ENCODE measurements around the gene ZNF827. TPM values are rescaled to one million over a fixed set of nuclear protein-coding genes. Genes with fewer than 3 reads are reported as not detected.

Gene ZNF827
- total and polyA plus RNA-seq, 5 donors: 4.8 to 18.4 (median 15.5) TPM

DNA sequence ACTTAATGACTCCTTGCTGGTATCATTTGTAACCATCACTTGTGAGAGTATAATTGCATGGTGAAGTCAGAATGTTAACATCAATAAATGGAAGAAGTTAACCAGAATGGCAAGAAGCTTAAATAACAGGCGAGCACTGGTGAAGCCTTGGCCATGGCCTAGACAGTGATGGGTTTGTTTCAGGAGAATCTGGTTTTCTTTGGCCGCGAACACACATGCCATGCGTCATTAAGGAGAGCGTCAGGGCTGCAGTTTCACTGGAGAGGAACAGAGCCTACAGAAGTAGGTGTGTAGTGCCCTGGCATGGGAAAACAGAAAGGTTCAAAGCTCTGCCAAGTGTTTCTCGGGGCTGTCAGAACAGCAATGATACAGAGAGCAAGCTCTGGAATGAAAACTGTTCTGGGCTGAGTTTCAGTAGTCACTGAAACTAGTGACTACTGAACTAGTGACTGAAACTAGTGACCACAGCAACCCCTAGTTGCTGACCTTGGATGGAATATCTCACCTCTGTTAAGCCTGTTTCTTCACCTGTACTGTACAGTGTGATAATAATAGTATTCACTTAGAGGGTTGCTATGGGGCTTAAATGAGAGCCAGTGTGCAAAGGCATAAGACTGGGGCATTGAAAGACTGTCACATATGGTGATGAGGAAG lies 164.9 kb downstream of the ZNF827 start:
- H3K4me3 ChIP-seq (ENCODE audit: low read length): no peak overlapping the region
- peak; percentile 83 to 88 for ATAC-seq
- no peaks in the 10 kb centered on the region for H3K9me3 ChIP-seq (ENCODE audit: control insufficient read depth, low read length)
- H3K27ac ChIP-seq (ENCODE audit: low read length): no peak overlapping the region
- no peaks in the 10 kb centered on the region for H3K27me3 ChIP-seq (ENCODE audit: control insufficient read depth, insufficient read depth)
- 81% methylated on average over 6 of the region's 6 CpGs for WGBS
- intact Hi-C loops (cut with DNase I): no loop called here
- DNase-seq: no peak
- peaks cover 2% of the 10 kb centered on the region for H3K4me1 ChIP-seq (ENCODE audit: control insufficient read depth, insufficient read depth, low read length)

DNA sequence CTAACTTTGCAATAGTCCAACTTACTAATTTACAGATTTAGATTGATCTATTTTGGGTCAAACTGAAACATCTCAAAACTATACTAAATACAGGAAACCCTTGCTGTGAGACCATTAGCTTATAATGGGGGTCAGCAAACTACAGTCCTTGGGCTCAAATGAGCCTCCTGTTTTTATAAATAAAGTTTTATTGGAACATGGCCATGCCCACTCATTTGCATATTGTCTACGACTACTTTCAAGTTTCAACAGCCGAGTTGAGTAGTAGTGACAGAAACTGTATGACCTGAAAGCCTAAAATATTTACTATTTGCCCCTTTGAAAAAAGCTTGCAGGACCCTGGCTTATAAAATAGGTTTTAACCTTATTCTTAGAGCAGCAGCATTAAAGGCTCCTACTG lies 166.3 kb downstream of the ZNF827 start:
- H3K4me1 ChIP-seq (ENCODE audit: control insufficient read depth, insufficient read depth, low read length): peaks cover 2% of the 10 kb centered on the region
- H3K4me3 ChIP-seq (ENCODE audit: low read length): no peak overlapping the region
- 94% methylated on average over 2 of the region's 2 CpGs for WGBS
- DNase-seq: no peak
- no peak overlapping the region for H3K27ac ChIP-seq (ENCODE audit: low read length)
- H3K9me3 ChIP-seq (ENCODE audit: control insufficient read depth, low read length): no peaks in the 10 kb centered on the region
- H3K27me3 ChIP-seq (ENCODE audit: control insufficient read depth, insufficient read depth): no peaks in the 10 kb centered on the region
- ATAC-seq: no peak
- intact Hi-C loops (cut with DNase I): no loop called here

DNA sequence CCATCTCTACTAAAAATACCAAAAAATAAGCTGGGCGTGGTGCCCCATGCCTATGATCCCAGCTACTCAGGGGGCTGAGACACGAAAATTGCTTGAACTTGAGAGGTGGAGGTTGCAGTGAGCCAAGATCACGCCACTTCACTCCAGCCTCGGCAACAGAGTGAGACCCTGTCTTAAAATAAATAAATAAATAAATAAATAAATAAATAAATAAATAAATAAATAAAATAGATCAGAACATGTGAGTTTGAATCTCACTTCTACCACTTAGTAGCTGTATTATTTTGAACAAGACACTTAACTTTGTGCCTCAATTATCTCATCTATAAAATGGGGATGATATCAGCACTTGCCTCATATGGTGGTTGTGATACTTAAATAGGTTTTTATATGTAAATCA lies 168.5 kb downstream of the ZNF827 start:
- Histone ChIP-seq H3K4me3 (ENCODE audit: low read length) (no peak overlapping the region), H3K27me3 (ENCODE audit: control insufficient read depth, insufficient read depth) (no peaks in the 10 kb centered on the region), H3K9me3 (ENCODE audit: control insufficient read depth, low read length) (no peaks in the 10 kb centered on the region), H3K27ac (ENCODE audit: low read length) (no peak overlapping the region), H3K4me1 (ENCODE audit: control insufficient read depth, insufficient read depth, low read length) (peaks cover 2% of the 10 kb centered on the region)
- WGBS: 87% methylated on average over 4 of the region's 4 CpGs
- no peak for ATAC-seq
- intact Hi-C loops (cut with DNase I): no loop called here
- DNase-seq: no peak

DNA sequence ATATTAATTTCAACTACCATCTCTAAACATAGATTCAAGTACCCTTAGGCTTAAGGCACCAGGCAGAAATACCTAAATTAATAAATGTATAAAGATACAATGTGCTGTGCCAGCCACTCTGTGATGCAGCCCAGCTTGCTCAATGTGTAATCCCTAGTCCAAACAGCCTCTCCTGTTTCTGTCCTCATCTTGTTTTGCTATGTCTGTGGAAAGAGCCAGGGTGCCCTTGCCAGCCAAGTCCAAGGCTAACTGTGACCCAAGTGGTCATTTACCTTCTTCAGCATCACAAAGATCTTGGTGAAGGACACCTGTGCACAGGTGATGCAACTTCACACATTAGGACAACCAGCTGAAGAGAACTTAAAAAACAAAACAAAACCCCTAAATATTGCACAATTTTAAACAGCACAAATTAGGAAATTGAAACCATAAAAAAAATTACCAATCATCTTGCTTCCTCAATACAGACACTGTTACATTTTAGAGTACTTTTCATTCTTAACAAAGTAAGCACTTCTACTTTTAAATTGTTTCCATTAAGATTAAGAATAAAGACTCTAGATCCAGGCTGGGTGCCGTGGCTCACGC lies 169.1 kb downstream of the ZNF827 start:
- H3K9me3 ChIP-seq (ENCODE audit: control insufficient read depth, low read length): no peaks in the 10 kb centered on the region
- H3K4me3 ChIP-seq (ENCODE audit: low read length): no peak overlapping the region
- WGBS: 89% methylated on average over 2 of the region's 2 CpGs
- DNase-seq (no peak), ATAC-seq (no peak)
- H3K4me1 ChIP-seq (ENCODE audit: control insufficient read depth, insufficient read depth, low read length): peaks cover 2% of the 10 kb centered on the region
- intact Hi-C loops (cut with DNase I): no loop called here
- no peak overlapping the region for H3K27ac ChIP-seq (ENCODE audit: low read length)
- no peaks in the 10 kb centered on the region for H3K27me3 ChIP-seq (ENCODE audit: control insufficient read depth, insufficient read depth)

DNA sequence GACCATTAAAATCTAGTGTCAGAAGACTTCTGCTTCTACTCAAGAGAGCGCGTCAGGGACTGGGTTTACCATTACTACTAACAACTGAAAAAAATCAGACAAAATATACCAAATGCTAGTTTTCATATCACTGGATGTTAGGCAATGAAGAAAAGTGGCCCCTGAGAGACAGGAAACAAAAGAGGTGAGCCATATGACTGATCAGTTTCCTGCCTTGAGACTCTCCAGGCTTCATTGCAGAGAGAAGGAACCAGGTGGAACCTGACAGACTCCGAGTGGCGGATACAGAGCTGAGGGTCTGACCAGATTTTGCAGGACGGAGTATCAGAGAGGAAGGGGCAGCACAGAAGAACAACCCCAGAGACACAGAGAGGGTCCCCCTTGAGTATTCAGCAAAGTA lies 172.3 kb downstream of the ZNF827 start:
- H3K4me1 ChIP-seq (ENCODE audit: control insufficient read depth, insufficient read depth, low read length): no peaks in the 10 kb centered on the region
- DNase-seq (no peak), ATAC-seq (no peak)
- H3K9me3 ChIP-seq (ENCODE audit: control insufficient read depth, low read length): no peaks in the 10 kb centered on the region
- intact Hi-C loops (cut with DNase I): no loop called here
- 98% methylated on average over 5 of the region's 5 CpGs for WGBS
- H3K4me3 ChIP-seq (ENCODE audit: low read length): no peak overlapping the region
- no peaks in the 10 kb centered on the region for H3K27me3 ChIP-seq (ENCODE audit: control insufficient read depth, insufficient read depth)
- H3K27ac ChIP-seq (ENCODE audit: low read length): no peak overlapping the region

DNA sequence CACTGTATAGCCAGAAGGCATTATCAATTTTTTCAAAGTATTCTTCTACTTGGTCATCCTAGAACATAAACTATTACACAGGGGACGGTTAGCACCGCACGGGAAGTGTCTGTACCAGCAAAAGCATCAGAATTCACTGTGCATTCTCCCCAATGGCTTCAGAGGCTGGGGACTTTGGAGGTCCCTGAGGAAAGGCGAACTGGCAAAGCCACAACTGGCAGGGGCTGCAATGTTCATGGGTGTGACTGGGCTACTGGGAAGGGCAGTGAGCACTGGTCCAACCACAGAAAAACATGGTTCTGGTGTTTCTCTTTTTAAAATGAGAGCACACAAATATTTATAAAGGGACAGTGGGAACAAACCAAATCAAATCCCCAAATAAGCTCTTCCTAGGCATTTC lies 175.2 kb downstream of the ZNF827 start:
- ATAC-seq: peak in 1 of 2 donors; percentile 44
- 74% methylated on average over 4 of the region's 4 CpGs for WGBS
- no peaks in the 10 kb centered on the region for H3K27me3 ChIP-seq (ENCODE audit: control insufficient read depth, insufficient read depth)
- H3K9me3 ChIP-seq (ENCODE audit: control insufficient read depth, low read length): no peaks in the 10 kb centered on the region
- no peak overlapping the region for H3K27ac ChIP-seq (ENCODE audit: low read length)
- intact Hi-C loops (cut with DNase I): no loop called here
- peak in 2 of 3 donors; percentile 53 to 66 for DNase-seq
- no peaks in the 10 kb centered on the region for H3K4me1 ChIP-seq (ENCODE audit: control insufficient read depth, insufficient read depth, low read length)
- no peak overlapping the region for H3K4me3 ChIP-seq (ENCODE audit: low read length)

DNA sequence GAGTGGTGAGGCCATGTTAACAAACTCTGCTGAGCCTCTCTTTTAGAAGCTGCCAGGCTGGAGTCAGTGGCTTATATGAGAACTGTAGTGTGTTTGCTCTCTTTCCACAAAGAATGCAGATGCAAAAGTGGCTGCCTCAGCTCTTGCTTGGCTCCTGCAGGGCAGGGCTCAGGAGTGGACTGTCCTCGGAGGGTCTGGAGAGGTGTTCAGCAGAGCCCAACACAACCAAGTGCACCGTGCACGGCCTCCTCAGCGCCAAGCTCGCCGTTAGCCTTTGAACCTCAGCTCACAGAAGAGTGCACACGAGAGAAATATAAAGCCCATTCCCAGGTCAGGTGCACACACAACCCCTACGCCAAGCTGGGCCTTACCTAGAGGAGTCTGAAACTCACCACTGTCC lies 175.9 kb downstream of the ZNF827 start:
- Histone ChIP-seq H3K27ac (ENCODE audit: low read length) (no peak overlapping the region), H3K27me3 (ENCODE audit: control insufficient read depth, insufficient read depth) (no peaks in the 10 kb centered on the region), H3K4me3 (ENCODE audit: low read length) (no peak overlapping the region), H3K4me1 (ENCODE audit: control insufficient read depth, insufficient read depth, low read length) (no peaks in the 10 kb centered on the region), H3K9me3 (ENCODE audit: control insufficient read depth, low read length) (no peaks in the 10 kb centered on the region)
- intact Hi-C loops (cut with DNase I): no loop called here
- ATAC-seq (no peak), DNase-seq (no peak)
- 92% methylated on average over 8 of the region's 8 CpGs for WGBS

DNA sequence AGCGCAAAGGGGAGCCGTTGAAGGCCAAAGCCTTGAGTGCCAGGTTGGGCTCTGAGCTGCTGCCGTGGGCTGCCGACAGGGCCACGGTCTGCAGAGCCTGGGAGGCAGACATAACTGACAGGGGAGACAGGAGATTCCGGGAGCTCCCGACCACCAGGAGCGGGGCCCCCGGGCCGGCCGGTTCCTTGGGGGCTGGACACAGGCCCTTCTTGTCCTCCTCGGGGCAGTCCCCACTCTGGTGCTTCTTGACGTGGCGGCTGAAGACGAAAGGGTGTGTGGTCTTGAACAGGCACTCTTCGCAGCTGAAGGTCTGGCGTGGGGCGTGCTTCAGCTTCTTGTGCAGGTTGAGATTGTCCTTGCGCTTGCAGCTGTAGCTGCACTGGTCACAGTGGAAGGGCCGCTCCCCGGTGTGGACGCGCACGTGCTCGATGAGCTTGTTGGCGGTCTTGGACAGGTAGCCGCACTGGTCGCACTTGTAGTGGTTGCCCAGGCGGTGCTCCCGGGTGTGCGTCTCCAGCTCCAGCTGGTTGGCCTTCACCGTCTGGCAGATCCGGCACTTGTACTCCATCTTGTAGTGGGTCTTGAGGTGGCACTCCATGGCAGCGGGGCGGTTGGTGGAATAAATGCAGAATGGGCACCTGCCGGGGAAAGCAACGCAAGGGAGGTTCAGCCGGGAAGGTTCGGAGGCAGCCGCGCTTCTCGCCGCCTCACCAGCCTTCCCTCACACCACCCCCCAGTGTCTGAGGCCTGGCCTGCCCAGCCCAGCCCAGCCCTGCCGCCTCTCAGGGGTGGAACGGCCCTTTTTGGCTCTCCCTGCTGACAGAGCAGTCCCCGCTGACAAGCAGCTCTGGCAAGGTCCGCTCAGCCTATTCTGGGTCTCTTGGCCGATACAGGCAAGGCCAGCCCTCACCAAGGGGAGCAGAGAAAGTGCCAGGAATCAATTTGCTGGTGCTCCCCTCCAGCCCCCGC lies 177.4 kb downstream of the ZNF827 start:
- no peaks in the 10 kb centered on the region for H3K9me3 ChIP-seq (ENCODE audit: control insufficient read depth, low read length)
- no peak overlapping the region for H3K27ac ChIP-seq (ENCODE audit: low read length)
- intact Hi-C loops (cut with DNase I): no loop called here
- no peaks in the 10 kb centered on the region for H3K4me1 ChIP-seq (ENCODE audit: control insufficient read depth, insufficient read depth, low read length)
- no peaks in the 10 kb centered on the region for H3K27me3 ChIP-seq (ENCODE audit: control insufficient read depth, insufficient read depth)
- ATAC-seq: peak; percentile 78 to 87
- no peak overlapping the region for H3K4me3 ChIP-seq (ENCODE audit: low read length)
- 95% methylated on average over 49 of the region's 49 CpGs for WGBS
- peak; percentile 30 to 64 (median 58) for DNase-seq

DNA sequence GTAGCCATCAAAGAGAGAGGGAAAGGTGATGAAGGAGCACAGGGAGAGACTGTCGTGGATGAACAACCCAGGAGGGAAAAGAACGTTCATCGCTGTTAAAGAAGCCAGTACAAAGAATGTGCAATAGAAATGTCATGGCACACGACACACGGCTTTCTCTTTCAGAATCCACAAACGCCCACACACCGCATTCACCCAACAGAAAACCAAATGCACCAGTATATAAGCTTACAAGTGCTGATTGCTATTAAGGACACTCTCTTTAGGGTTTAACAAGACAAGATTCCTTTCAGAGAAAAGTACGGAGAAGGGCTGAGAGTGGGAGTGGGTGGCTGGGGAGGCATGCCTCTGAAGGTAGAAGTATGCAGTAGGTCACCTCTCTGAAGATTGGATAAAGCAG lies 178.4 kb downstream of the ZNF827 start:
- no peak overlapping the region for H3K27ac ChIP-seq (ENCODE audit: low read length)
- no peaks in the 10 kb centered on the region for H3K9me3 ChIP-seq (ENCODE audit: control insufficient read depth, low read length)
- ATAC-seq (no peak), DNase-seq (no peak)
- H3K4me1 ChIP-seq (ENCODE audit: control insufficient read depth, insufficient read depth, low read length): no peaks in the 10 kb centered on the region
- WGBS: 93% methylated on average over 8 of the region's 8 CpGs
- intact Hi-C loops (cut with DNase I): no loop called here
- no peaks in the 10 kb centered on the region for H3K27me3 ChIP-seq (ENCODE audit: control insufficient read depth, insufficient read depth)
- no peak overlapping the region for H3K4me3 ChIP-seq (ENCODE audit: low read length)

DNA sequence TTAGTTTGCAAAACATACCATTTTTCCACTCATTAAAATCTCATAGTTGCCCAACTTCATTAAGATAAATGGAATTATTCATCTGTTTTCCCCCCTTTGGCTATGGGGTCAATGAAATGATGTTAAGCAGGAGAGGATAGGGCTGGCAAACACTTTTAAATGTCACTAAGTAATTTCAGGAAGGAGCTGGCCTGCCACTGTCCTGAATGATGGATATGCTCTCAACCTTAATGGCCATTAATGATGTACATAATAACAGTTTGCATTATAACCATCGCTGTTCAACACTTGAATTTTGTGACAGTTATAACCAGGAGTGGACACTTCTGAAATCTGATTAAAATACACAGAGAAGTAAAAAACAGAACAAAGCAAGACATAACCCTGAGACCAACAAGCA lies 181.4 kb downstream of the ZNF827 start:
- intact Hi-C loops (cut with DNase I): no loop called here
- WGBS: 93% methylated on average over 1 of the region's 1 CpG

DNA sequence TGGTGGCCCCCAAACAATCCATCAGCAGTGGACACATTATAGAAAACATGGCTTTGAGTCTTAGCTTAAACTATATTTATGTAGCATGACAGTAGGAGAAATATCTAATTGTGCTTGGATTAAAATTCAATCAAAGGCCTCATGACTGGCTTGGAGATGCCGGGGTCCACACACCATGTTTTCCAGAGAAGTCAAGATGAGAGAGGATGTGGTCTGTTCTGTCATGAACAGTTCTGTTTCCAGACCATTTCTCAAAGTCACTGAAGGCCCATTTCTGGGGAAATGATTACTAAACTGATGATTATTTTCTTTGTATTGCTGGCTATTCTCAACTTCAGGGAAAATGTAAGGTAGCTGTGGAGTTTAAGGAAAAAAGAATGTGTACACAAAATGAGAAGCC lies 182.4 kb downstream of the ZNF827 start:
- DNase-seq (no peak), ATAC-seq (no peak)
- H3K27ac ChIP-seq (ENCODE audit: low read length): no peak overlapping the region
- WGBS: 100% methylated on average over 1 of the region's 1 CpG
- intact Hi-C loops (cut with DNase I): no loop called here
- H3K4me3 ChIP-seq (ENCODE audit: low read length): no peak overlapping the region
- no peaks in the 10 kb centered on the region for H3K9me3 ChIP-seq (ENCODE audit: control insufficient read depth, low read length)
- H3K27me3 ChIP-seq (ENCODE audit: control insufficient read depth, insufficient read depth): no peaks in the 10 kb centered on the region
- no peaks in the 10 kb centered on the region for H3K4me1 ChIP-seq (ENCODE audit: control insufficient read depth, insufficient read depth, low read length)

More for the DNA sequence above, 181.4 kb downstream of the ZNF827 start:
- H3K9me3 ChIP-seq (ENCODE audit: control insufficient read depth, low read length): no peaks in the 10 kb centered on the region
- no peak overlapping the region for H3K4me3 ChIP-seq (ENCODE audit: low read length)
- H3K27me3 ChIP-seq (ENCODE audit: control insufficient read depth, insufficient read depth): no peaks in the 10 kb centered on the region
- ATAC-seq: no peak
- H3K4me1 ChIP-seq (ENCODE audit: control insufficient read depth, insufficient read depth, low read length): no peaks in the 10 kb centered on the region
- no peak for DNase-seq
- H3K27ac ChIP-seq (ENCODE audit: low read length): no peak overlapping the region
